Fibroblast of lung (primary cell): ENCODE results near the gene IKBKE. TPM values are rescaled to one million over a fixed set of nuclear protein-coding genes. Genes with fewer than 3 reads are reported as not detected.
A peak's percentile ranks its signal among the peaks of the same experiment; 100 is the strongest.

Source experiments
- DNase-seq, 2 donors: peaks; one replicate each; pipeline versions ENCODE4 v3.0.0 to v3.0.0-alpha.2; 2010; ENCODE audit warnings: low read depth in 2 of 2
- H2AFZ ChIP-seq: 2 replicates; pipeline ENCODE4 v1.5.1; 2012; ENCODE audit warnings: low read length, control low read depth, inconsistent platforms
- H3K27ac ChIP-seq: 2 replicates; pipeline ENCODE4 v1.5.1; 2011; ENCODE audit warnings: low read length, control low read depth; ENCODE audit not compliant: insufficient read depth
- H3K27me3 ChIP-seq: 2 replicates; pipeline ENCODE4 v1.5.1; 2011; ENCODE audit warnings: mild to moderate bottlenecking, low read length; ENCODE audit not compliant: control insufficient read depth, insufficient read depth
- H3K36me3 ChIP-seq: 2 replicates; pipeline ENCODE4 v1.5.1; 2011; ENCODE audit warnings: low read length; ENCODE audit not compliant: control insufficient read depth, insufficient read depth
- H3K4me1 ChIP-seq: 2 replicates; pipeline ENCODE4 v1.5.1; 2011; ENCODE audit warnings: low read length; ENCODE audit not compliant: control insufficient read depth, insufficient read depth; ENCODE audit errors: extremely low read depth
- H3K4me2 ChIP-seq: 2 replicates; pipeline ENCODE4 v1.5.1; 2011; ENCODE audit warnings: low read length, control low read depth; ENCODE audit not compliant: insufficient read depth; ENCODE audit errors: extremely low read depth
- H3K4me3 ChIP-seq, 4 experiments: fragments of 200-600 bp in 1 of 4; sonication (generic) in 1 of 4; replicated peaks in 1 of 4; 2 replicates each; pipeline ENCODE4 v1.5.1; 2011 to 2016; ENCODE audit warnings: low read length in 4 of 4, low read depth in 3 of 4, mild to moderate bottlenecking in 3 of 4, control low read depth in 2 of 4, inconsistent platforms in 1 of 4, mixed read lengths in 1 of 4; ENCODE audit not compliant: insufficient read depth in 1 of 4; ENCODE audit errors: control extremely low read depth in 1 of 4
- H3K79me2 ChIP-seq: 2 replicates; pipeline ENCODE4 v1.5.1; 2012; ENCODE audit warnings: mild to moderate bottlenecking, low read length, inconsistent platforms; ENCODE audit not compliant: control insufficient read depth, insufficient read depth
- H3K9ac ChIP-seq: 2 replicates; pipeline ENCODE4 v1.5.1; 2011; ENCODE audit warnings: mild to moderate bottlenecking, low read length, control low read depth; ENCODE audit not compliant: insufficient read depth
- H3K9me3 ChIP-seq: 2 replicates; pipeline ENCODE4 v1.5.1; 2012; ENCODE audit warnings: low read depth, low read length; ENCODE audit not compliant: control insufficient read depth, insufficient read depth
- H4K20me1 ChIP-seq: 2 replicates; pipeline ENCODE4 v1.5.1; 2011; ENCODE audit warnings: low read length; ENCODE audit not compliant: control insufficient read depth, insufficient read depth; ENCODE audit errors: extremely low read depth
- CTCF ChIP-seq, 2 donors: IDR thresholded peaks in 1 of 2; conservative IDR thresholded peaks in 1 of 2; 1 replicate in 1 of 2; 2 replicates in 1 of 2; pipeline ENCODE4 v1.5.1; 2011 to 2012; ENCODE audit warnings: low read length in 2 of 2, control low read depth in 1 of 2, inconsistent platforms in 1 of 2, low read depth in 1 of 2, mild to moderate bottlenecking in 1 of 2
- EZH2 ChIP-seq: IDR thresholded peaks from 2 replicates; pipeline ENCODE4 v1.5.1; 2012; ENCODE audit warnings: low read length, control low read depth, mild to moderate bottlenecking; ENCODE audit errors: missing control alignments
- polyA plus RNA-seq, 2 donors: library from polyadenylated mRNA; depleted of rRNA in 1 of 2; stranded (reverse) in 1 of 2; unstranded in 1 of 2; fragments of >200 nt; gene quantifications; 2 replicates each; pipeline ENCODE4 v1.2.1, GENCODE V29; 2011 to 2012; ENCODE audit warnings: missing spikeins in 1 of 2
- total RNA-seq: library from RNA; depleted of rRNA; stranded (reverse); fragments of >200 nt; gene quantifications from 2 replicates; pipeline ENCODE4 v1.2.1, GENCODE V29; 2014

IKBKE gene
- total and polyA plus RNA-seq, 2 donors (not counting 1 experiment from before 2014, with no cell fraction given) = 9.6 to 12.4 TPM

GRCh38 chr1:206449565-206449964, 20.7 kb upstream of the IKBKE start:
- Histone ChIP-seq H3K4me3 (no peak overlapping the region), H3K36me3 (peaks cover 16% of the 10 kb centered on the region), H3K4me2 (no peak overlapping the region), H2AFZ (no peak overlapping the region), H3K9ac (no peak overlapping the region), H3K27ac (no peak overlapping the region), H4K20me1 (no peaks in the 10 kb centered on the region), H3K4me1 (peaks cover 8% of the 10 kb centered on the region), H3K79me2 (no peaks in the 10 kb centered on the region), H3K27me3 (no peaks in the 10 kb centered on the region), H3K9me3 (no peaks in the 10 kb centered on the region)
- TF ChIP-seq CTCF (conservative IDR thresholded peaks at IDR 0.05 in 1 of 2, IDR thresholded peaks at IDR 0.05 in 1 of 2; ENCODE audit: low read depth in 1 of 2, low read length in 2 of 2) (no peak), EZH2 (no peak)
- peak in 1 of 2 donors; percentile 70 for DNase-seq

GRCh38 chr1:206450281-206450680, 20.0 kb upstream of the IKBKE start:
- no peak for DNase-seq
- no peak overlapping the region for H3K4me2 ChIP-seq
- no peaks in the 10 kb centered on the region for H3K79me2 ChIP-seq
- no peak overlapping the region for H3K4me3 ChIP-seq
- peaks cover 18% of the 10 kb centered on the region for H3K36me3 ChIP-seq
- no peak for TF ChIP-seq CTCF (conservative IDR thresholded peaks at IDR 0.05 in 1 of 2, IDR thresholded peaks at IDR 0.05 in 1 of 2; ENCODE audit: low read depth in 1 of 2, low read length in 2 of 2)
- no peak for TF ChIP-seq EZH2
- no peak overlapping the region for H3K27ac ChIP-seq
- H2AFZ ChIP-seq = no peak overlapping the region
- no peaks in the 10 kb centered on the region for H3K27me3 ChIP-seq
- no peaks in the 10 kb centered on the region for H4K20me1 ChIP-seq
- no peak overlapping the region for H3K9ac ChIP-seq
- H3K9me3 ChIP-seq = no peaks in the 10 kb centered on the region
- H3K4me1 ChIP-seq = peaks cover 4% of the 10 kb centered on the region

GRCh38 chr1:206451134-206451686, 19.1 kb upstream of the IKBKE start:
- peaks cover 2% of the 10 kb centered on the region for H3K4me1 ChIP-seq
- no peak overlapping the region for H3K4me3 ChIP-seq
- no peaks in the 10 kb centered on the region for H4K20me1 ChIP-seq
- no peaks in the 10 kb centered on the region for H3K27me3 ChIP-seq
- H3K9ac ChIP-seq = no peak overlapping the region
- H2AFZ ChIP-seq = no peak overlapping the region
- no peak overlapping the region for H3K4me2 ChIP-seq
- no peak overlapping the region for H3K27ac ChIP-seq
- H3K79me2 ChIP-seq = no peaks in the 10 kb centered on the region
- TF ChIP-seq EZH2 (no peak), CTCF (conservative IDR thresholded peaks at IDR 0.05 in 1 of 2, IDR thresholded peaks at IDR 0.05 in 1 of 2; ENCODE audit: low read depth in 1 of 2, low read length in 2 of 2) (no peak)
- no peaks in the 10 kb centered on the region for H3K9me3 ChIP-seq
- DNase-seq = no peak
- H3K36me3 ChIP-seq = peaks cover 18% of the 10 kb centered on the region
